Measurements from ENCODE around the gene LRCH4.

GRCh38 chr7:100575206-100575631, 10.7 kb downstream of the LRCH4 start:
- TF ChIP-seq POLR2A (IDR thresholded peaks at IDR 0.05; ENCODE audit: low read length) (no peak), GATA1 (IDR thresholded peaks at IDR 0.05; ENCODE audit: low read depth, low read length) (no peak)
